ENCODE measurements around the gene TFRC. TPM values are rescaled to one million over a fixed set of nuclear protein-coding genes. Genes with fewer than 3 reads are reported as not detected.
"Not testable (repeated sequence)": the region's sequence is repeated elsewhere in the genome, so short reads cannot be mapped to it uniquely, and the experiment has no call there.

Gene TFRC
- polyA plus RNA-seq, 1 donor, result 58.9 TPM

DNA sequence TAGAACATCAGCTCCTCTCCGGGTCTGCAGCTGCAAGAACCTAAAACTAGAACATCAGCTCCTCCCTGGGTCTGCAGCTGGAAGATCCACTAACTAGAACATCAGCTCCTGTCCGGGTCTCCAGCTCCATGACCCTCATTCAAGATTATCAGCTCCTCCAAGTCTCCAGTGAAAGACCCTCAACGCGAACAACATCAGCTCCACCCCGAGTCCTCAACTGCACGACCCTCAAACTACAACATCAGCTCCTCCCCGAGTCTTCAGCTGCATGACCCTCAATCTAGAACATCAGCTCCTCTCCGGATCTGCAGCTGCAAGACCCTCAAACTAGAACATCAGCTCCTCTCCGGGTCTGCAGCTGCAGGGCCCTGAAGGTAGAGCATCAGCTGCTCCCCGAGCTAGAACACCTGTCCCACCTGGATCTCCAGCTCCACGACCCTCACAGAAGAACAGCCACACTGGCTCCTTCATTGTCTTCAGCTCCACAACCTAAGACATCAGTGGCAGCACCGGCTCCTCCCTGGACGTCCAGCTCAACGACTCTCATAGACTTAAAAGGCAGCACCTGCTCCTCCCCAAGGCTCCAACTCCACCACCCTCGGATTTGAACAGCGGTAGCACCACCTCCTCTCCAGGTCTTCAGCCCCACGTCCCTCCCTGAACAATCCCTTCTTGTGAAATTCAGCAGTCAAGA, 77.4 kb downstream of the TFRC start:
- DNase-seq (ENCODE audit: low read depth), result not testable (repeated sequence)

DNA sequence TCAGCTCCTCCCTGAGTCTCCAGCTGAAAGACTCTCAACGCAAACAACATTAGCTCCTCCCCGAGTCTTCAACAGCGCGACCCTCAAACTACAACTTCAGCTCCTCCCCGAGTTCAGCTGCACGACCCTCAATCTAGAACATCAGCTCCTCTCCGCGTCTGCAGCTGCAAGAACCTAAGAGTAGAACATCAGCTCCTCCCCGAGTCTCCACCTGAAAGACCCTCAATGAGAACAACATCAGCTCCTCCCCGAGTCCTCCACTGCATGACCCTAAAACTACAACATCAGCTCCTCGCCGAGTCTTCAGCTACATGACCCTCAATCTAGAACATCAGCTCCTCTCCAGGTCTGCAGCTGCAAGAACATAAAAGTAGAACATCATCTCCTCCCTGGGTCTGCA, 78.3 kb downstream of the TFRC start:
- DNase-seq (ENCODE audit: low read depth), result no peak

DNA sequence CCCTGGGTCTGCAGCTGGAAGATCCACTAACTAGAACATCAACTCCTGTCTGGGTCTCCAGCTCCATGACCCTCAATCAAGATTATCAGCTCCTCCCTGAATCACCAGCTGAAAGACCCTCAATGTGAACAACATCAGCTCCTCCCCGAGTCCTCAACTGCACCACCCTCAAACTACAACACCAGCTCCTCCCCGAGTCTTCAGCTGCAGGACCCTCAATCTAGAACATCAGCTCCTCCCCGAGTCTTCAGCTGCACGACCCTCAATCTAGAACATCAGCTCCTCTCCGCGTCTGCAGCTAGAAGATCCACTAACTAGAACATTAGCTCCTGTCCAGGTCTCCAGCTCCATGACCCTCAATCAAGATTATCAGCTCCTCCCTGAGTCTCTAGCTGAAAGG, 79.2 kb downstream of the TFRC start:
- not testable (repeated sequence) for DNase-seq (ENCODE audit: low read depth)

DNA sequence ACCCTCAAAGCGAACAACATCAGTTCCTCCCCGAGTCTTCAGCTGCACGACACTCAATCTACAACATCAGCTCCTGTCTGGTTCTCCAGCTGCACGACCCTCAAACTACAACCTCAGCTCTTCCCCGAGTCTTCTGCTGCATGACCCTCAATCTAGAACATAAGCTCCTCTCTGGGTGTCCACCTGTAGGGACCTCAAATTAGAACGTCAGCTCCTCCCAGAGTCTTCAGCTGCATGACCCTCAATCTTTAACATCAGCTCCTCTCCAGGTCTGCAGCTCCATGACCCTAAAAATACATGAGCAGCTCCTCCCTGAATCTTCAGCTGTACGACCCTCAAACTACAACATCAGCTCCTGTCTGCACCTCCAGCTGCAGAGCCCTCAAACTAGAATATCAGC, 80.7 kb downstream of the TFRC start:
- not testable (repeated sequence) for DNase-seq (ENCODE audit: low read depth)

DNA sequence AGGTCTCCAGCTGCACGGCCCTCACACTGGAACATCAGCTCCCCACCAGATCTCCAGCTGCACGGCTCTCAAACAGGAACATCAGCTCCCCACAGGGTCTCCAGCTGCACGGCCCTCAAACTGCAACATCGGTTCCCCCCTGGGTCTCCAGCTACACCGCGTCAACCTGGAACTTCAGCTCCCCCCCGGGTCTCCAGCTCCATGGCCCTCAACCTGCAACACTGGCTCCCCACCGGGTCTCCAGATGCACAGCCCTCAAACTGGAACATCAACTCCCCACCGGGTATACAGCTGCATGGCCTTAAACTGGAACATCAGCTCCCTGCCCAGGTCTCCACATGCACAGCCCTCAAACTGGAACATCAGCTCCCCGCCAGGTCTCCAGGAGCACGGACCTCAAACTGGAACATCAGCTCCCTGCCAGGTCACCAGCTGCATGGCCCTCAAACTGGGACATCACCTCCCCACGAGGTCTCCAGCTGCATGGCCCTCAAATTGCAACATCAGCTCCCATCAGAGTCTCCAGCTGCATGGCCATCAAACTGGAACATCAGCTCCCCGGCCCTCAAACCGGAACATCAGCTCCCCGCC, 81.4 kb downstream of the TFRC start:
- DNase-seq (ENCODE audit: low read depth), result not testable (repeated sequence)

DNA sequence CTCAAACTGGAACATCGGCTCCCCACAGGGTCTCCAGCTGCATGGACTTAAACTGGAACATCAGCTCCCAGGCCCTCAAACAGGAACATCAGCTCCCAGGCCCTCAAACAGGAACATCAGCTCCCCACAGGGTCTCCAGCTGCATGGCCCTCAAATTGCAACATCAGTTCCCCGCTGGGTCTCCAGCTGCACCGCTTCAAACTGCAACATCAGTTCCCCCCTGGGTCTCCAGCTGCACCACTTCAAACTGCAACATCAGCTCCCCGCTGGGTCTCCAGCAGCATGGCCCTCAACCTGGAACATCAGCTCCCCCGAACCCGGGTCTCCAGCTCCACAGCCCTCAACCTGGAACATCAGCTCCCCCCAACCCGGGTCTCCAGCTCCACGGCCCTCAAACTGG, 82.0 kb downstream of the TFRC start:
- DNase-seq (ENCODE audit: low read depth), result no peak

Other genes starting within 250 kb of the TFRC start
- 139 TPM for gene TNK2, start 173.5 kb downstream of the TFRC start, polyA plus RNA-seq (ENCODE audit: insufficient read length)
- gene ZDHHC19, start 129.3 kb upstream of the TFRC start, polyA plus RNA-seq (ENCODE audit: insufficient read length), result 0.46 TPM
- gene SLC51A, start 134.4 kb upstream of the TFRC start, polyA plus RNA-seq (ENCODE audit: insufficient read length), result 9.9 TPM
- gene PCYT1A, start 205.6 kb upstream of the TFRC start, polyA plus RNA-seq (ENCODE audit: insufficient read length), result 44.7 TPM
- 8.7 TPM for gene DYNLT2B, start 236.2 kb upstream of the TFRC start, polyA plus RNA-seq (ENCODE audit: insufficient read length)

Data from forelimb muscle (tissue), 1 donor.